H1 (cell line): ENCODE results near the gene MORC1. TPM values are rescaled to one million over a fixed set of nuclear protein-coding genes. Genes with fewer than 3 reads are reported as not detected.

Experiments used
- CTCF ChIA-PET: fragments of 300-600 bp; sonication (Branson Sonifier 250); formaldehyde crosslinking; loops from one replicate; lab custom pipeline; 2021; ENCODE audit not compliant: partially characterized antibody; lab: Charles Lee
- POLR2A ChIA-PET: fragments of 300-600 bp; sonication (Branson Sonifier 250); formaldehyde crosslinking; loops from one replicate; lab custom pipeline; 2021; ENCODE audit warnings: inconsistent platforms; ENCODE audit not compliant: partially characterized antibody; lab: Charles Lee
- DNase-seq, 2 experiments: peaks; one replicate each; pipeline versions ENCODE4 v3.0.0 to v3.0.0-alpha.2; 2010 to 2022; ENCODE audit warnings: low spot score in 2 of 2, low read depth in 1 of 2, mixed read lengths in 1 of 2
- FAIRE-seq: peaks from 2 replicates; lab custom pipeline; 2011; peaks lifted over from hg19 to GRCh38; lab: Jason Lieb, UNC
- H2AFZ ChIP-seq: 2 replicates; pipeline ENCODE4 v1.8.1; 2012; ENCODE audit warnings: low read length, inconsistent platforms
- H2AK5ac ChIP-seq: 2 replicates; pipeline ENCODE4 v1.6.1; 2013; ENCODE audit warnings: low read depth, low read length
- H2BK120ac ChIP-seq: replicated peaks from 2 replicates; pipeline ENCODE3; 2013; ENCODE audit warnings: low read depth, low read length, inconsistent platforms
- H2BK12ac ChIP-seq: 2 replicates; pipeline ENCODE4 v1.6.1; 2013; ENCODE audit warnings: low read depth, low read length
- H2BK15ac ChIP-seq: 2 replicates; pipeline ENCODE4 v1.6.1; 2013; ENCODE audit warnings: low read length
- H2BK20ac ChIP-seq: 2 replicates; pipeline ENCODE4 v1.6.1; 2013; ENCODE audit warnings: low read length
- H2BK5ac ChIP-seq: 2 replicates; pipeline ENCODE4 v1.6.1; 2013; ENCODE audit warnings: low read depth, low read length
- H3K14ac ChIP-seq: 2 replicates; pipeline ENCODE4 v1.6.1; 2013; ENCODE audit warnings: inconsistent platforms; ENCODE audit not compliant: insufficient read length
- H3K18ac ChIP-seq: 2 replicates; pipeline ENCODE4 v1.6.1; 2013; ENCODE audit warnings: low read length; ENCODE audit errors: extremely low read depth
- H3K23ac ChIP-seq: 2 replicates; pipeline ENCODE4 v1.6.1; 2013; ENCODE audit warnings: inconsistent platforms; ENCODE audit not compliant: insufficient read length
- H3K23me2 ChIP-seq: 2 replicates; pipeline ENCODE4 v1.6.1; 2013; ENCODE audit warnings: low read depth, low read length
- H3K27ac ChIP-seq: 2 replicates; pipeline ENCODE4 v1.6.1; 2011; ENCODE audit warnings: low read depth, low read length, inconsistent platforms
- H3K27me3 ChIP-seq, 4 experiments: replicated peaks in 1 of 4; 1 replicate in 1 of 4; 2 replicates in 3 of 4; pipeline versions ENCODE4 v1.6.1 to v1.8.1; 2011 to 2013; ENCODE audit warnings: low read length in 3 of 4, mild to moderate bottlenecking in 3 of 4, inconsistent platforms in 2 of 4, mixed read lengths in 2 of 4, moderate library complexity in 1 of 4; ENCODE audit not compliant: control insufficient read depth in 3 of 4, insufficient read depth in 3 of 4; ENCODE audit errors: extremely low read depth in 1 of 4
- H3K36me3 ChIP-seq, 4 experiments: 2 replicates each; pipeline versions ENCODE4 v1.6.1 to v1.8.1; 2011 to 2013; ENCODE audit warnings: mild to moderate bottlenecking in 4 of 4, low read length in 3 of 4, moderate library complexity in 2 of 4, control low read depth in 1 of 4, inconsistent platforms in 1 of 4; ENCODE audit not compliant: insufficient read depth in 4 of 4, control insufficient read depth in 2 of 4
- H3K4ac ChIP-seq: replicated peaks from 2 replicates; pipeline ENCODE3; 2013; ENCODE audit warnings: low read length, low read depth, mixed read lengths, inconsistent platforms; ENCODE audit not compliant: insufficient read length
- H3K4me1 ChIP-seq, 4 experiments: replicated peaks in 1 of 4; 1 replicate in 1 of 4; 2 replicates in 3 of 4; pipeline versions ENCODE4 v1.6.1 to v1.8.1; 2011 to 2013; ENCODE audit warnings: low read length in 3 of 4, inconsistent platforms in 2 of 4, mixed read lengths in 1 of 4; ENCODE audit not compliant: insufficient read depth in 4 of 4, control insufficient read depth in 3 of 4
- H3K4me2 ChIP-seq, 2 experiments: 2 replicates each; pipeline versions ENCODE4 v1.6.1 to v1.8.1; 2011 to 2013; ENCODE audit warnings: low read depth in 2 of 2, low read length in 2 of 2, control low read depth in 1 of 2, inconsistent platforms in 1 of 2, mild to moderate bottlenecking in 1 of 2; ENCODE audit not compliant: insufficient read depth in 1 of 2
- H3K4me3 ChIP-seq, 4 experiments: fragments of 200-600, 300-600 bp in 1 of 4; sonication (generic), shearing (Covaris generic), sonication (Bioruptor Twin) in 1 of 4; 2 replicates each; pipeline versions ENCODE4 v1.5.1 to v1.8.1; 2011 to 2016; ENCODE audit warnings: low read length in 4 of 4, low read depth in 3 of 4, control low read depth in 2 of 4, inconsistent platforms in 2 of 4, mild to moderate bottlenecking in 2 of 4, mixed read lengths in 1 of 4, moderate library complexity in 1 of 4; ENCODE audit not compliant: insufficient read depth in 2 of 4; ENCODE audit errors: extremely low read depth in 1 of 4
- H3K56ac ChIP-seq: replicated peaks from 2 replicates; pipeline ENCODE3; 2013; ENCODE audit warnings: low read depth, mild to moderate bottlenecking, mixed read lengths, low read length, inconsistent platforms; ENCODE audit not compliant: insufficient read length
- H3K79me1 ChIP-seq: 2 replicates; pipeline ENCODE4 v1.6.1; 2013; ENCODE audit warnings: low read depth, low read length, control low read depth
- H3K79me2 ChIP-seq, 2 experiments: 2 replicates each; pipeline versions ENCODE4 v1.6.1 to v1.8.1; 2012 to 2013; ENCODE audit warnings: low read length in 2 of 2, mild to moderate bottlenecking in 2 of 2, inconsistent platforms in 1 of 2; ENCODE audit not compliant: insufficient read depth in 2 of 2, control insufficient read depth in 1 of 2
- H3K9ac ChIP-seq, 4 experiments: replicated peaks in 1 of 4; 1 replicate in 1 of 4; 2 replicates in 3 of 4; pipeline versions ENCODE4 v1.6.1 to v1.8.1; 2011 to 2013; ENCODE audit warnings: low read depth in 3 of 4, low read length in 3 of 4, control low read depth in 2 of 4, mild to moderate bottlenecking in 2 of 4, moderate library complexity in 2 of 4, inconsistent platforms in 1 of 4; ENCODE audit errors: extremely low read depth in 1 of 4
- H3K9me3 ChIP-seq, 2 experiments: 2 replicates each; pipeline versions ENCODE4 v1.6.1 to v1.8.1; 2012 to 2013; ENCODE audit warnings: mild to moderate bottlenecking in 2 of 2, moderate library complexity in 2 of 2, control low read depth in 1 of 2, inconsistent platforms in 1 of 2, low read depth in 1 of 2, low read length in 1 of 2, mixed read lengths in 1 of 2; ENCODE audit not compliant: insufficient read depth in 2 of 2
- H4K20me1 ChIP-seq, 2 experiments: replicated peaks in 1 of 2; 2 replicates each; pipeline versions ENCODE3 to v1.8.1; 2011 to 2013; ENCODE audit warnings: inconsistent platforms in 2 of 2, low read length in 2 of 2, mild to moderate bottlenecking in 1 of 2; ENCODE audit not compliant: insufficient read depth in 2 of 2, control insufficient read depth in 1 of 2
- H4K5ac ChIP-seq: 2 replicates; pipeline ENCODE4 v1.6.1; 2013; ENCODE audit warnings: low read length, low read depth, mixed read lengths, inconsistent platforms; ENCODE audit not compliant: insufficient read length
- H4K8ac ChIP-seq: 2 replicates; pipeline ENCODE4 v1.8.0; 2013; ENCODE audit warnings: mild to moderate bottlenecking, moderate library complexity, low read length, inconsistent platforms; ENCODE audit not compliant: insufficient read depth; ENCODE audit errors: extremely low read depth
- H4K91ac ChIP-seq: replicated peaks from 2 replicates; pipeline ENCODE3; 2013; ENCODE audit warnings: low read length, mixed read lengths, inconsistent platforms; ENCODE audit not compliant: insufficient read length
- CEBPB ChIP-seq: IDR thresholded peaks from 2 replicates; pipeline ENCODE4 v1.6.1; 2012; ENCODE audit warnings: low read depth, low read length
- CHD1 ChIP-seq: IDR thresholded peaks from 2 replicates; pipeline ENCODE4 v1.6.1; 2012; ENCODE audit warnings: low read depth, low read length, improper control_type of control experiment
- CTBP2 ChIP-seq: IDR thresholded peaks from 2 replicates; pipeline ENCODE4 v1.7.0; 2011; ENCODE audit warnings: borderline replicate concordance, mild to moderate bottlenecking, moderate library complexity, mixed read lengths, low read length; ENCODE audit not compliant: insufficient read depth, insufficient read length
- EGR1 ChIP-seq: IDR thresholded peaks from 2 replicates; pipeline ENCODE4 v1.6.1; 2011; ENCODE audit warnings: low read depth, low read length, borderline replicate concordance
- FOSL1 ChIP-seq: IDR thresholded peaks from 2 replicates; pipeline ENCODE4 v1.6.1; 2011; ENCODE audit warnings: mild to moderate bottlenecking, low read depth, low read length, moderate library complexity; ENCODE audit not compliant: insufficient read depth
- JUN ChIP-seq: IDR thresholded peaks from 2 replicates; pipeline ENCODE4 v1.6.1; 2011; ENCODE audit warnings: low read depth, mild to moderate bottlenecking, improper control_type of control experiment, low read length
- JUND ChIP-seq: IDR thresholded peaks from 2 replicates; pipeline ENCODE4 v1.6.1; 2011; ENCODE audit warnings: mild to moderate bottlenecking, improper control_type of control experiment, low read length
- POU5F1 ChIP-seq: IDR thresholded peaks from 2 replicates; pipeline ENCODE4 v1.6.1; 2011; ENCODE audit warnings: low read depth, mild to moderate bottlenecking, low read length, moderate library complexity
- RAD21 ChIP-seq, 2 experiments: IDR thresholded peaks in 1 of 2; conservative IDR thresholded peaks in 1 of 2; 2 replicates each; pipeline ENCODE4 v1.6.1; 2011; ENCODE audit warnings: low read depth in 2 of 2, low read length in 2 of 2, improper control_type of control experiment in 1 of 2, inconsistent platforms in 1 of 2, mild to moderate bottlenecking in 1 of 2, moderate library complexity in 1 of 2
- RFX5 ChIP-seq: IDR thresholded peaks from 2 replicates; pipeline ENCODE4 v1.6.1; 2011; ENCODE audit warnings: low read depth, low read length, improper control_type of control experiment, borderline replicate concordance
- SP1 ChIP-seq: IDR thresholded peaks from 2 replicates; pipeline ENCODE4 v1.6.1; 2011; ENCODE audit warnings: low read depth, low read length
- TAF7 ChIP-seq: optimal IDR thresholded peaks from 2 replicates; pipeline ENCODE3; 2011; ENCODE audit warnings: low read depth, mild to moderate bottlenecking, inconsistent platforms, low read length, moderate library complexity, borderline replicate concordance
- WGBS, 2 experiments: shearing (Covaris generic) in 1 of 2; methylation state at CpG; one replicate each; pipeline versions ENCODE4 v1.1.6 to v1.1.7; 2013 to 2015; ENCODE audit warnings: low lambda C conversion rate in 2 of 2, mixed read lengths in 2 of 2, inconsistent platforms in 1 of 2, low coverage in 1 of 2, missing lambda C conversion rate in 1 of 2; ENCODE audit not compliant: insufficient replicate concordance in 2 of 2, insufficient coverage in 1 of 2, insufficient read length in 1 of 2; ENCODE audit errors: extremely low coverage in 1 of 2, missing lambda C conversion rate in 1 of 2; 5-methylcytosine and 5-hydroxymethylcytosine counted together
- polyA plus RNA-seq, 7 experiments: library from polyadenylated mRNA; depleted of rRNA in 3 of 7; stranded (reverse) in 5 of 7; unstranded in 2 of 7; fragments of >200 nt in 5 of 7; fragments of 200-250 nt in 2 of 7; gene quantifications; 1 replicate in 5 of 7; 2 replicates in 1 of 7; 4 replicates in 1 of 7; pipeline versions ENCODE4 v1.2.1 to v1.2.3, GENCODE V29; 2011 to 2013; ENCODE audit warnings: missing spikeins in 2 of 7, mixed read lengths in 2 of 7
- total RNA-seq: library from RNA; stranded (reverse); fragmentation: NEBNext Ultra II Directional; extraction: Animal tissue kit (Norgen Biotek cat#: 25700); gene quantifications from 2 replicates; pipeline ENCODE4 v1.2.1, GENCODE V29; 2021
- TF ChIP-seq, protein P1 (sequence below): IDR thresholded peaks from 2 replicates; pipeline ENCODE4 v1.6.1; 2011; ENCODE audit warnings: low read depth, mild to moderate bottlenecking, low read length; ENCODE audit not compliant: insufficient read depth
- TF ChIP-seq, protein P2 (sequence below): IDR thresholded peaks from 2 replicates; pipeline ENCODE4 v1.6.1; 2012; ENCODE audit warnings: inconsistent platforms

MORC1 gene
- total and polyA plus RNA-seq, 2 of the 8 experiments (the other 6 are each of a cell fraction or from before 2014, with no cell fraction given) = not detected

DNA sequence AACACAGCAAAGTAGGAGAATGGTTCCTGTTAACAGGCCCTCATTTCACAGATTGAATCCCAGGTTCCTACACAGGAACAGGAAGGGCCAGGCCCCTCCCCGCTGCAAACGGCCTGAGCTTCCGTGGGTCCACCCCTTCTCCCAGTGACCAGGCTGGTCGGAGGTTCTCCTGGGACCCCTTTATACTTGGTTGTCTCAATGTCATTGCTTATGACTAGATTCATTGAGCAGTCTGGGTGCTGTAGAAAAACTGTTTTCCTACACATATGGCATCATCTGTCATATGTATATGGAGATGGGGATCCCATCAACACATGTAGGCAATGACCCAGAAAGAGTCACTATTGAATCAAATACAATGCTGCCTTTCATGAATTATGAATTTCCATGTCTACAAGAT lies 22.4 kb upstream of the MORC1 start:
- ChIA-PET POLR2A (no interaction called here), CTCF (no interaction called here)
- Histone ChIP-seq H3K4me2 (no peak overlapping the region), H3K79me2 (no peaks in the 10 kb centered on the region), H4K5ac (no peak overlapping the region), H2AFZ (no peak overlapping the region), H3K27ac (no peak overlapping the region), H3K27me3 (no peaks in the 10 kb centered on the region), H2BK20ac (no peak overlapping the region), H2BK120ac (no peak overlapping the region), H3K23ac (no peak overlapping the region), H3K9ac (no peak overlapping the region), H2BK12ac (no peak overlapping the region), H3K36me3 (no peaks in the 10 kb centered on the region), H3K79me1 (no peaks in the 10 kb centered on the region), H3K14ac (no peak overlapping the region), H3K23me2 (no peaks in the 10 kb centered on the region), H3K4ac (no peak overlapping the region), H3K4me3 (no peak overlapping the region), H4K8ac (no peak overlapping the region), H3K9me3 (no peaks in the 10 kb centered on the region), H3K18ac (no peak overlapping the region), H2BK5ac (no peak overlapping the region), H4K91ac (no peak overlapping the region), H3K56ac (no peak overlapping the region), H4K20me1 (no peaks in the 10 kb centered on the region), H2AK5ac (no peak overlapping the region), H3K4me1 (no peaks in the 10 kb centered on the region), H2BK15ac (no peak overlapping the region)
- WGBS, 2 experiments = 94% methylated on average over 3 of the region's 4 CpGs; no CpG with 5 or more reads in 1 of the 2 experiments
- DNase-seq = no peak
- FAIRE-seq = no peak
- TF ChIP-seq POU5F1 = no peak
- TF ChIP-seq CTBP2 = no peak
- TF ChIP-seq CHD1 = no peak
- no peak for TF ChIP-seq RFX5
- TF ChIP-seq FOSL1 = no peak
- TF ChIP-seq JUN = no peak
- TF ChIP-seq, protein P1, sequence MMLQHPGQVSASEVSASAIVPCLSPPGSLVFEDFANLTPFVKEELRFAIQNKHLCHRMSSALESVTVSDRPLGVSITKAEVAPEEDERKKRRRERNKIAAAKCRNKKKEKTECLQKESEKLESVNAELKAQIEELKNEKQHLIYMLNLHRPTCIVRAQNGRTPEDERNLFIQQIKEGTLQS = no peak
- TF ChIP-seq, protein P2, sequence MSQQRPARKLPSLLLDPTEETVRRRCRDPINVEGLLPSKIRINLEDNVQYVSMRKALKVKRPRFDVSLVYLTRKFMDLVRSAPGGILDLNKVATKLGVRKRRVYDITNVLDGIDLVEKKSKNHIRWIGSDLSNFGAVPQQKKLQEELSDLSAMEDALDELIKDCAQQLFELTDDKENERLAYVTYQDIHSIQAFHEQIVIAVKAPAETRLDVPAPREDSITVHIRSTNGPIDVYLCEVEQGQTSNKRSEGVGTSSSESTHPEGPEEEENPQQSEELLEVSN = no peak
- TF ChIP-seq JUND = no peak
- TF ChIP-seq EGR1 = no peak
- TF ChIP-seq SP1 = no peak
- TF ChIP-seq RAD21 (IDR thresholded peaks at IDR 0.05 in 1 of 2, conservative IDR thresholded peaks at IDR 0.05 in 1 of 2; ENCODE audit: low read depth in 2 of 2, low read length in 2 of 2) = no peak
- TF ChIP-seq CEBPB = no peak
- no peak for TF ChIP-seq TAF7
